Skeletal muscle tissue (tissue), 4 donors: ENCODE measurements around the gene WDSUB1. TPM values are rescaled to one million over a fixed set of nuclear protein-coding genes. Genes with fewer than 3 reads are reported as not detected.
A peak's percentile ranks its signal among the peaks of the same experiment; 100 is the strongest.

Source experiments
- H3K27ac ChIP-seq: one replicate; pipeline ENCODE4 v1.7.0; 2013; ENCODE audit warnings: mild to moderate bottlenecking, low read depth, low read length, inconsistent platforms
- H3K27me3 ChIP-seq, 3 donors: one replicate each; pipeline ENCODE4 v1.7.0; 2013; ENCODE audit warnings: low read length in 3 of 3; ENCODE audit not compliant: control insufficient read depth in 3 of 3, insufficient read depth in 3 of 3
- H3K36me3 ChIP-seq, 3 donors: one replicate each; pipeline ENCODE4 v1.7.0; 2013; ENCODE audit warnings: low read length in 3 of 3; ENCODE audit not compliant: control insufficient read depth in 3 of 3, insufficient read depth in 3 of 3
- H3K4me1 ChIP-seq, 3 donors: one replicate each; pipeline ENCODE4 v1.7.0; 2013; ENCODE audit warnings: low read length in 3 of 3, mild to moderate bottlenecking in 3 of 3; ENCODE audit not compliant: control insufficient read depth in 3 of 3, insufficient read depth in 3 of 3
- H3K4me3 ChIP-seq, 3 donors: one replicate each; pipeline ENCODE4 v1.7.0; 2013; ENCODE audit warnings: low read length in 3 of 3
- H3K9ac ChIP-seq, 3 donors: one replicate each; pipeline ENCODE4 v1.7.0; 2013; ENCODE audit warnings: low read length in 3 of 3, mild to moderate bottlenecking in 3 of 3, moderate library complexity in 2 of 3, low read depth in 1 of 3
- H3K9me3 ChIP-seq, 3 donors: one replicate each; pipeline ENCODE4 v1.7.0; 2013; ENCODE audit warnings: low read length in 3 of 3; ENCODE audit not compliant: control insufficient read depth in 3 of 3
- total RNA-seq: library from RNA; depleted of rRNA; stranded (reverse); fragments of >200 nt; gene quantifications from one replicate; pipeline ENCODE4 v1.2.3, GENCODE V29; 2014
- donor health status: Osteomylitis.

WDSUB1 gene
- total RNA-seq: 10.4 TPM

- no peaks in the 10 kb centered on the region for H3K9me3 ChIP-seq
- H3K4me3 ChIP-seq: peak within 1 kb of the TSS; percentile 96 to 99 (median 98)
- peaks cover 3 to 7% (median 4%) of the 10 kb centered on the region in 3 donors for H3K36me3 ChIP-seq
- H3K27ac ChIP-seq: peak within 1 kb of the TSS; percentile 87
- H3K4me1 ChIP-seq: peaks cover 0 to 15% (median 7%) of the 10 kb centered on the region in 3 donors
- no peaks in the 10 kb centered on the region for H3K27me3 ChIP-seq
- H3K9ac ChIP-seq: peak within 1 kb of the TSS; percentile 93 to 98 (median 93)
These were observed at the start of gene WDSUB1 for GRCh38 chr2:159285929-159286708. Gene WDSUB1 (minus strand): TSS chr2:159286703. CDS start chr2:159283069, 3,634 bp downstream.

GRCh38 chr2:159326569-159327255, 40.2 kb upstream of the WDSUB1 start:
- Histone ChIP-seq H3K27me3 (no peaks in the 10 kb centered on the region), H3K4me1 (no peaks in the 10 kb centered on the region), H3K9ac (no peak overlapping the region), H3K27ac (no peak overlapping the region), H3K36me3 (peaks cover 2 to 35% (median 9%) of the 10 kb centered on the region in 3 donors), H3K9me3 (no peaks in the 10 kb centered on the region), H3K4me3 (no peak overlapping the region)

GRCh38 chr2:159322419-159322818, 35.9 kb upstream of the WDSUB1 start:
- no peak overlapping the region for H3K4me3 ChIP-seq
- H3K9me3 ChIP-seq: no peaks in the 10 kb centered on the region
- no peaks in the 10 kb centered on the region for H3K4me1 ChIP-seq
- peaks cover 0 to 32% (median 12%) of the 10 kb centered on the region in 3 donors for H3K36me3 ChIP-seq
- H3K27ac ChIP-seq: no peak overlapping the region
- no peaks in the 10 kb centered on the region for H3K27me3 ChIP-seq
- H3K9ac ChIP-seq: no peak overlapping the region

- H3K4me1 ChIP-seq: no peaks in the 10 kb centered on the region
- H3K27me3 ChIP-seq: no peaks in the 10 kb centered on the region
- no peak overlapping the region for H3K9ac ChIP-seq
- peaks cover 0 to 24% (median 18%) of the 10 kb centered on the region in 3 donors for H3K36me3 ChIP-seq
- H3K4me3 ChIP-seq: no peak overlapping the region
- H3K9me3 ChIP-seq: no peaks in the 10 kb centered on the region
- no peak overlapping the region for H3K27ac ChIP-seq
These were observed 31.0 kb upstream of the WDSUB1 start for GRCh38 chr2:159317392-159318088.

- H3K36me3 ChIP-seq: no peaks in the 10 kb centered on the region
- no peaks in the 10 kb centered on the region for H3K27me3 ChIP-seq
- H3K9ac ChIP-seq: no peak overlapping the region
- H3K9me3 ChIP-seq: no peaks in the 10 kb centered on the region
- H3K4me1 ChIP-seq: no peaks in the 10 kb centered on the region
- H3K27ac ChIP-seq: no peak overlapping the region
- no peak overlapping the region for H3K4me3 ChIP-seq
These were observed 21.4 kb upstream of the WDSUB1 start for GRCh38 chr2:159307942-159308341.

- Histone ChIP-seq H3K9ac (no peak overlapping the region), H3K4me1 (no peaks in the 10 kb centered on the region)
These were observed 14.1 kb upstream of the WDSUB1 start for GRCh38 chr2:159300586-159300985.

GRCh38 chr2:159298967-159299366, 12.5 kb upstream of the WDSUB1 start:
- Histone ChIP-seq H3K27ac (no peak overlapping the region), H3K36me3 (no peaks in the 10 kb centered on the region), H3K9me3 (no peaks in the 10 kb centered on the region), H3K27me3 (no peaks in the 10 kb centered on the region), H3K9ac (no peak overlapping the region), H3K4me1 (no peaks in the 10 kb centered on the region), H3K4me3 (no peak overlapping the region)

More at GRCh38 chr2:159300586-159300985, 14.1 kb upstream of the WDSUB1 start:
- no peak overlapping the region for H3K27ac ChIP-seq
- no peaks in the 10 kb centered on the region for H3K36me3 ChIP-seq
- no peaks in the 10 kb centered on the region for H3K27me3 ChIP-seq
- no peaks in the 10 kb centered on the region for H3K9me3 ChIP-seq
- no peak overlapping the region for H3K4me3 ChIP-seq

- Histone ChIP-seq H3K9me3 (no peaks in the 10 kb centered on the region), H3K36me3 (no peaks in the 10 kb centered on the region), H3K9ac (no peak overlapping the region), H3K4me3 (no peak overlapping the region), H3K4me1 (no peaks in the 10 kb centered on the region), H3K27me3 (no peaks in the 10 kb centered on the region), H3K27ac (no peak overlapping the region)
These were observed 10.7 kb upstream of the WDSUB1 start for GRCh38 chr2:159297042-159297707.

GRCh38 chr2:159292157-159292556, 5.7 kb upstream of the WDSUB1 start:
- Histone ChIP-seq H3K9me3 (no peaks in the 10 kb centered on the region), H3K4me3 (no peak overlapping the region), H3K36me3 (no peaks in the 10 kb centered on the region), H3K9ac (no peak overlapping the region), H3K27ac (no peak overlapping the region), H3K27me3 (no peaks in the 10 kb centered on the region), H3K4me1 (peaks cover 0 to 2% (median 0%) of the 10 kb centered on the region in 3 donors)
